NCI-H1930 (cell line): ENCODE data around the gene SYCN.

Experiments
- DNase-seq, 2 experiments: peaks; one replicate each; lab custom pipeline; 2025; lab: John Stamatoyannopoulos, UW

SYCN gene

DNA sequence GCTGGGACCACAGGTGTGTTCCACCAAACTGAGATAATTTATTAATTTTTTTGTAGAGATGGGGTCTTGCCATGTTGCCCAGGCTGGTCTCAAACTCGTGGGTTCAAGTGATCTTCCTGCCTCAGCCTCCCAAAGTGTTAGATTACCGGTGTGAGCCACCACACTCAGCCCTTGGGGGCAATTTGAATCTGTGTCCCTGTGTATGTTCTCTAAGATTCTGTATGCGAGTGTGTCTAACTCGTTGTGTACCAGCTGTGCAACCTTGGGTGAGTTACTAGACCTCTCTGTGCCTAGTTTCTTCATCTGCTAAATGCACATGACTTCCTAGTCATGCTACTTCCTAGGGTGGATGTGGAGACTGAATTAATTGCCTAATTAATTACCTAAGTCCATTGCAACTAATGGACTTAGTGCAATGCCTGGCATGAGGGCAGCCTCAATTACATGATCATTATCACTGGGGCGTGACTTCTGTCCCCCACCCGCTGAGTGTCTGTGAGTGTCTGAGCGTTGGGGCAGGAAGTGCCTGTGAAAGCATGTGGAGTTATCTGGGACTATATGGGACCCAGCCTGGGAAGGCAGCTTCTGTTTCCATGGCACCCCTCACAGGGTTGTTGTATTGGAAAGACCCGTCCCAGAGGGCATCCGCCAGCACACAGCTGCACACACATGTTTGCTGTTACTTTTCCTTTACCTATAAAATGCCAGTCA lies 9.1 kb downstream of the SYCN start:
- DNase-seq: no peak

DNA sequence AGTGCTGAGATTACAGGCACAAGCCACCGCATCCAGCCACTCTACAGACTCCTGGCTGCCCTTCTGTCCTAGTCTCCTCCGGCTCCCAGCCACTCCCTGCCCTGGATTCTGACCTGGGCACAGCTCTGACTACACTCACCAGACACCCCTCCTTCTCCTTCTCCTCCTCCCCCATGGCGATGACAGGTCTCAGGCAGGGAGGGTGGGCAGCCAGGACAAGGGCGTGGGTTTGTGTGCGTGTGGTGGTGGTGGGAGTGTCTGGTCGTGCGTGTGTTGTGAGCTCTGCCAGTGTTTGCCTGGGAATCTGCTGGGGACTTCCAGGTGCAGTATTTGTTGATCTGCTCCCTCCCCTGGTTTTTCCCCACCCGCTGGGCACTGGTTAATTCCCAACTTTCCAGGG lies 10.3 kb downstream of the SYCN start:
- DNase-seq: no peak

DNA sequence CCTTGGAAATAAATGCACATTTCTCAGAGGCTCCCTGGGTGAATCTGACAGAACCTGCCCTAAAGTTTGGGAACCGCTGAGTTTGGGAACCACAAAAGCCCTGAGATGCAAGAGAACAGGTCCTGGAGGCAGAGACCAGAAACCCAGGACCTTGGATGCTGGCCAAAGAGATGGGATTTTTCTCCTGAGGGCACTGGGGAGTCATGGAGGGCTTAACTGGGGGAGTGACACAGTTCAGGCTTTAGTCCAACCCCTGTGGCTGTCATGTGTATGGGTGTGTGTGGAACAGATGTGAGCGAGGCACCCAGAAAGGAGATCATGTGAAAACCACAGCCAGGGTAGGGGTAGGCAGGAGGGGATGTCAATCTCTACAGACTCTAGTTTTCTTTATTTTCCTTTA lies 11.2 kb downstream of the SYCN start:
- no peak for DNase-seq

DNA sequence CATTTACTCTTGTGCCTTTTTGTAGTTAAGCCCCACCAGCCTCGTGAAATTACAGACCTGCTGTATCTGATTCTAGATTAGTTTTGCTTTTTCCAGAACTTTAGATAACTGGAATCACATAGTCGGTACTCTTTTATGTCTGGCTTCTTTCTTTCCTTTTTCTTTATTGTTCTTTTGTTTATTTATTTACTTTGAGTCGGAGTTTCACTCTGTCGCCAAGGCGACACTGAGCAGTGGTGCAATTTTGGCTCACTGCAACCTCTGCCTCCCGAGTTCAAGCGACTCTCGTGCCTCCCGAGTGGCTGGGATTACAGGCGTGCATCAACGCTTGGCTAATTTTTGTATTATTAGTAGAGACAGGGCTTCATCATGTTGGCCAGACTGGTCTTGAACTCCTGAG lies 13.3 kb downstream of the SYCN start:
- DNase-seq: no peak

DNA sequence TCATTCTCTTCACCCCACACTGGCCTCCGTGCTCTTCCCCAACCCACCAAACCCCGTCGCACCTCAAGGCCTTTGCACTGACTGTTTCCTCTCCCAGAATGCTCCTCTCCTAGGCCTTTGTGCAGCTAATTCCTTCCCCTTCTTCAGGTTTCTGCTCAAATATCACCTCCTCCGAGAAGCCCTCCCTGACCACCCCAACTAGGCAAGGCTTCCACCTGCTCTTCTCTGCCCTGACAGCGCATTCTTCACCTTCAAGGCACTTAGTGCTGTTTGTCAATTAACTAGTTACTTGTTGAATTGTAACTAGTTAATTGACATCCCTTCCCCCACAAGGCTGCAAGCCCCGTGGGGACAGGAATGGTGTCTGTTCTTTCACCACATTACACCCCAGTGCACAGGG lies 15.1 kb downstream of the SYCN start:
- DNase-seq: no peak

DNA sequence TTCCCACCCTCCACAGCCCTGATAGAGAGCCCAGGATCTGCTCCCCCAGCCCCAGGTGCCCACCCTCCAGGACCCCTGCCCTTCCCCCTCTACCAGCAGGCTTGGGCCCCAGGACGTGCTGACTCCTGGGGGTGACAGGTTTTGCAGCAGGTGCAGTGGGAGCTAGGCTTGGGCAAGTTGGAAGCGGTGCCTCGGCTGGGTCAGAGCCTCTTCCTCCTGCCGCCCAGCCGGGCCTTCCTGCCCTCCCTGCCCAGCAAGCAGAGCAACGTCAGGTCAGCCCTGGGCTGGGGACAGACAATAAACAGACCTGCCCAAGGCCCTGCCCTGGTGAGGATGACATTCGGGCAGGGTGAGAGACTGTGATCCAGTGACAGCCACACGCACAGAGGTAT lies 16.5 kb downstream of the SYCN start:
- DNase-seq: no peak

DNA sequence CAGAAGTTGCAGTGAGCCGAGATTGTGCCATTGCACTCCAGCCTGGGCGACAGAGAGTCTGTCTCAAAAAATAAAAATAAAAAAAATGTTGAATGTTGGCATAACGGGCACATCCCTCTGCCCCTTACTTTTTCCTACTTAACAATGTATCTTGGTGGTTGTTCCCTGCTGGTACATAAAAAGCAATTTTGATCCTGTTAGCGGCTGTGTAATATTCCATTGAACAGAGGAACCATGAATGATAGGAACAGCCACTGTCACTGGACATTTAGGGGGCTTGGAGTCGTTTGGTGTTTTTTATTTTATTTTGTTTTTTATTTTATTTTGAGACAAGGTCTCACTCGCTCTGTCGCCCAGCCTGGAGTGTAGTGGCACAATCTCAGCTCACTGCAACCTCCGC lies 17.7 kb downstream of the SYCN start:
- DNase-seq: no peak

DNA sequence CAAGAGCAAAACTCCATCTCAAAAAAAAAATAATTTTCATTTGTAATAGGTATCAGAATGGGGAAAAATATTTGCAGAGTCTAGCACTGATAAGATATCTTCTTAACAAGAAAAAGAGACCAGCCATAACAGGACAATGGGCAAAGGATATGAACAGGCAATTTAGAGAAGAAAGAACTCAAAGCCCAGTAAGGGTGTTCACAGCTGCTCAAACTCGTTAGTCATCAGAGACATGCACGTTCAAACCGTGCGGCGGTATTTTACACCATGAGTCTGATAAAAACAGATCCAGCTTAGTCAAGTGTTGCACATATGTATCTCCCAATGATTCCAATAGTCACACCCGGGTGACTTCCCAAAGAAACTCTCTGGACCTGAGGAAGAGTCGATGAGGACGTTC lies 21.0 kb downstream of the SYCN start:
- DNase-seq: no peak

DNA sequence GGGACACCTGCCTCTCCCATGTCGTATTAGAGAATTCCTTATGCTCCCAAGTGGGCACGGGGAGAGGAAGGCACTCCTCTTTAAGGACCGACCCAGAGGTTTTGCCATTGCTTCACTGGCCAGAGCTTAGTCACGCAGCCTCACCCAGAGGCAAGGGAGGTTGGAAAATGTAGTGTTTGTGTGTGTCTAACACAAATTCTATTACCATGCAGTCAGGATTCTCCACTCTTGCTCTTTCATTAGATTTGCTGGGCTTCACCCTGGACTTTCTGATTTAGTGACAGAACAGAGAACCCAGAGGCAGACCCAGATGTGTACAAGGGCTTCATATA lies 21.9 kb downstream of the SYCN start:
- no peak for DNase-seq

DNA sequence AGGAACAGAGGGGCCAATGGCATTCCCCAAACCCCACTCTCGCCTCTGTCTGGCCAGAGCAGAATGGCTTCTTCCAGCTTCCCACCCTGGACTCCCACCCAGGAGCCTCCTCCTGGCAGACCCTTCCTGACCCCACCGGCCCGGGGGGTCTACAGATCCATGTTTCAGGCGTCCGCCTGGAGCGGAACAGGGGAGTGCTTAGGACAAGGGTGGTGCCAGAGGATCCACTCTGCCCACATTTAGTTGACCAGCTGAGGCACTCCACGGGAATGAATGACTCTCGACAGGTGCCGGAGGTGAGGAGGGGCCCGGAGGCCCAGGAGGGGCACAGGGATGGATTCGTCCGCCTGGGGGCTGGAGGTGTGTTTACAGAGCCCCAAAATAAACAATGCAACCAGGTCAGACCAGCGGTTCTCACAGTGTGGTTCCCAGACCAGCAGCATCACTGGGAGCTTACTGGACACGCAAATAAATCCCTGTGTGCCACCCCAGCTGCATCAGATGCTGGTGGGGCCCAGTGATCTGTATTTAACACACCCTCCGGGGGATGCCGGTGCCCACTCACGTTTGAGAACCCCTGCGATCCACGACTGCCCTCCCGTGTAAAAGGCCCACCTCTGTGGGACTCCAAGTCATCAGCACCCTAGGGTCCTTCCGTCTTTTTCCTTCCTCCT lies 22.4 kb downstream of the SYCN start:
- DNase-seq: no peak

DNA sequence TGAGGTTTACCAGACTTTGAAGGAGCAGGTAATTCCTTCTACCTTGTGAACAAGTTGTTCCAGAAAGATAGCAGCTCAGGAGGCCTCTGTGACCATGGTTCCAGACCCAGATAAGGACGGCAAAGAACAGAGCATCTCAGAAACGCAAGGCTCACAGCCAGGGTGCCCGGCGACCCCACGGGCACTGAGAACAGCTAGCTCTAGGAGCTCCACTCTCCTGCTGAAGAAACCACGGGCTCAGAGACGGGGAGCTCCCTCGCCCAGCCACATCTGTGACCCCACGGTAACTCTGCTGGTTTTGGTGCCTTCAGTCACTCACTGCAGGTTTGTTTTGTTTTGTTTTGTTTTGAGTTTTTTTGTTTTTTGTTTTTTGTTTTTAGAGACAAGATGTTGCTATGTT lies 23.3 kb downstream of the SYCN start:
- DNase-seq: no peak

DNA sequence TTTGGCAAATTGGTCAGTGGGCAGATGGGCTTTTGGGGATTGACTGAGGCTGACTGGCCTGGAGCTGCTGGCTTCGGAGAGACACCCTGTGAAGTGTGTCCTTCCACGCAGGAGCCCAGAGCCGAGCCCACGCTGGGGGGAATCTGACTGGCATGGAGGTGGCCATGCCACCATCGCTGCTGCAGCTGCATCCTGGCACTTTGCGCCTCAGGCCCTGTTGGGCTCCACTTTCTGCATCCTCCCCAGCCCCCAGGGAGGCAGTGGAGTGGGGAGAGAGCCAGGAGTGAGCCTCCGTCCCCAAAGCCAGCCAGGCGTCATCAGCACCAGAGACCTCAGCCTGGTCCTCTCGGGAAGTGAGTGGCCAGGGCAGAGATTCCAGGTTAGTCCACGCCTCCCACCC lies 24.3 kb downstream of the SYCN start:
- DNase-seq: no peak

DNA sequence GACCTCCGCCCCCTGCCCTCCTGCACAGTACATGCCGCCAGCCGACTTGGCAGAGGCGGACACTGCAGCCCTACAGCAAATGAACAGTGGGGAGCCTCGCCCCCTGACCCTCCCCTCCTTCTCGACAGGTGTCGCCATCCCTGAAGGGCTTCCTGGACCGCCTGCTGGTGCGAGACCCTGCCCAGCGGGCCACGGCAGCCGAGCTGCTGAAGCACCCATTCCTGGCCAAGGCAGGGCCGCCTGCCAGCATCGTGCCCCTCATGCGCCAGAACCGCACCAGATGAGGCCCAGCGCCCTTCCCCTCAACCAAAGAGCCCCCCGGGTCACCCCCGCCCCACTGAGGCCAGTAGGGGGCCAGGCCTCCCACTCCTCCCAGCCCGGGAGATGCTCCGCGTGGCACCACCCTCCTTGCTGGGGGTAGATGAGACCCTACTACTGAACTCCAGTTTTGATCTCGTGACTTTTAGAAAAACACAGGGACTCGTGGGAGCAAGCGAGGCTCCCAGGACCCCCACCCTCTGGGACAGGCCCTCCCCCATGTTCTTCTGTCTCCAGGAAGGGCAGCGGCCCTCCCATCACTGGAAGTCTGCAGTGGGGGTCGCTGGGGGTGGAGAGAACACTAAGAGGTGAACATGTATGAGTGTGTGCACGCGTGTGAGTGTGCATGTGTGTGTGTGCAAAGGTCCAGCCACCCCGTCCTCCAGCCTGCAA lies 25.6 kb downstream of the SYCN start:
- DNase-seq: no peak

DNA sequence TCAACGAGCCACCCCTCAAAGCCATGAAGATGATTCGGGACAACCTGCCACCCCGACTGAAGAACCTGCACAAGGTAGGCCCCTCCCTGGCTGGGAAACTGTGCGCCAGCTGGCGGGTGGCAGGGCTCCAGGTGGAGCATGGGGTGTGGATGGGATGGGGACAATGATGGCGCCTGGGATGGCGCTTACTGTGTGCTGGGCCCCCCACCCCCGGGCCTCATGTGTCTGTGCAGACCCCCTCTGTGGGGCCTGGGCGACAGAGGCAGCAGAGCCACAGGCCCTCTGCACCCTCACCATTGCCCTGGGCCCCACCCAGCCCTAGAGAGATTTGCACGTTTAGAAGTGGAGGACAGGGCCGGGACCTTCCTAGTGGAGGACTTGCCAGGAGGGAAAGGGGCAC lies 26.3 kb downstream of the SYCN start:
- no peak for DNase-seq

DNA sequence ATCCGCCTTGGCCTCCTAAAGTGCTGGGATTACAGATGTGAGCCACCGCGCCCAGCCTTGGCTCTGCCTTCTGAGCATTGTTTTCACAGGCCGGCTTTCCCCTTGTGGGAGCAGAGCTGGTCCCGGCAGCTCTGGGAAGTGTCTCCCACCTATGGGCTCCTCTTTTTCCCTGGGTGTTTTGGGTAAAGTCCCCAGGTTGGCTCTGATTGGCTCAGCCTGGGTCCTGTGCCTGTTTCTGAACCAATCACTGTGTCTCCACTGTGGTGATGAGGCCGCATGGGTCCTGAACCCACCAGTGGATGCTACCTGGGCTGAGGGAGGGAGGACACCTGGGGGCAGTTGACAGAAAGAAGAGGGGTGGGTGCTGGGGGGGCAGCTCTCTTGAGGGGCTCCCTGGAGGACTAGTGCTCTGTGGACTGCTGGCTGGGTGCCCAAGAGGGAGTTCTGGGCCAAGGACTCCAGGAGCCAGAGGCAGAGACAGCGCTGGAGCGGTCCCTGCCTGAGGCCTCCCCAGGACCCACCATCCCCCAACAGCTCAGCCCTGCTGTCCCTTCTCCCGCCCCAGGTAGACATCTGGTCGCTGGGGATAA lies 26.9 kb downstream of the SYCN start:
- DNase-seq: no peak

DNA sequence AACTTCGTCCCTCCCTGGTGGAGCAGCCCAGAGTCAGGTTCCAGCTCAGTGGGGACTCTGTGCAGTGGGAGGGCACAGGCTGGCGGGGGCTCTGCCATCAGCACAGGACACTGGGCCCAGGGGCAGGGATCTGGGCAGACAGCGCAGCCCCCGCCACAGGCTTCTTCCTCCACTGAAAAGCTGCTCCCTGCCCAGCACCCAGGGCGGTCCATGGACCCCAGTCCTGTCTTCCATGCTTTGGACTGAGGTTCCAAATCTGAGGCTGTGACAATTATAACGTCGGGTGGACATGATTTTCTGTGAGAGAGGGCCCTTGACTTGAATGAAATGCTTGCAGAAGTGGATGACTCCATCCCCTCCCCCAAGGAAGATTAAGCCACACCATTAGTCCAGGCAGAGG lies 28.5 kb downstream of the SYCN start:
- DNase-seq: no peak

DNA sequence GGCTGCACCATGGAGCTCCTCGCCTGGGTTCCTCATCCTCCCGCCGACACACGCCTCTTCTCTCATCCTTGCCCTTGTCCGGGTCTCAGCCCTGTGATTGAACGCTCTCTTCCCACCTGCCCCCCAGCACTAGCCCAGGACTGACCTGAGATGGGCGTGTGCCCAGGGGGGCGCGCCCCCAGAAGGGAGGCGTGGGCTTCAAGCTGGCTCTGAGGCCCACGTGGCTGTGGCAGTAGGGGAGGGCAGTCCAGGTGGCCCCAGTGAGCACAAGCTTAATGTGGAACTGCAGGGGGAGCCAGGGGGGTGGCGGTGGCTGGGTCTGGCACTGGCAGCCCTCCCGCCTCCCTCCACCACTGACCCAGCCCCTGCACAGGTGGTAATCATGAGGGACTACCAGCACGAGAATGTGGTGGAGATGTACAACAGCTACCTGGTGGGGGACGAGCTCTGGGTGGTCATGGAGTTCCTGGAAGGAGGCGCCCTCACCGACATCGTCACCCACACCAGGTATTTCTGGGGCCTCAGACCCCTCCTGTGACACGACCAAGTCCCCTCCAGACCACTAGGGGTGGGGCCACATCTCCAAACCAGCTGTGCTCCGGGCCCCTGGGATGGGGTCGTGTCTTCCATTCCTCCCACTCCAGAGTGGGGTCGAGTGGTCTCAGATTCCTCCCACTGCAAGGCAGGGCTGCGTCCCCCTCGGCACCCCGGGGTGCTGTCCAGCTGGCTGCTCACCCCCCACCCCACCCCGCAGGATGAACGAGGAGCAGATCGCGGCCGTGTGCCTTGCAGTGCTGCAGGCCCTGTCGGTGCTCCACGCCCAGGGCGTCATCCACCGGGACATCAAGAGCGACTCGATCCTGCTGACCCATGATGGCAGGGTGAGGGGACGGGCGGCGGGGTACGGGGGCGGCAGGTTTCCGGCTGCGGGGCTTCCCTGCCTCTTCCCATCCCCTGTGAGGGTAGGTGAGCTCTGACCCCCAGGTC lies 29.2 kb downstream of the SYCN start:
- DNase-seq: no peak

DNA sequence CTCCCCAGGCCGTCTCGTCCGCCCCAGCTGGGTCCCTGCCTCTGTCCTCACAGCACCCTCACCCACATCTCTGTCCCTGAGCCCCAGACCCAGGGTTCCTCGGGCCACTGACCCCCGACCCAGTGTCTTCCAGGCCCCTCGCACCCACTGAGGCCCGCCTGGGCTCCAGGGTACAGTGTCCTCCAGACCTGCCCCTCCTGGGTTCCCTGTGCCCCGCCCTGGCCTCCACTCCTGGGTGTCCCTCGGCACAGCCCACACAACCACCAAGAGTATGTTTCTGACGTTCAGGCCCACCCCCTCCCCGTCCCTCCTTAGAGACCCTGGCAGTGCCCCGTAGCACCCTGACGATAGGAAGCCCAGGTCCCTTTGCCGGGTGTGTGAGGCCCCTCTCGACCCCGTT lies 29.9 kb downstream of the SYCN start:
- DNase-seq: no peak

DNA sequence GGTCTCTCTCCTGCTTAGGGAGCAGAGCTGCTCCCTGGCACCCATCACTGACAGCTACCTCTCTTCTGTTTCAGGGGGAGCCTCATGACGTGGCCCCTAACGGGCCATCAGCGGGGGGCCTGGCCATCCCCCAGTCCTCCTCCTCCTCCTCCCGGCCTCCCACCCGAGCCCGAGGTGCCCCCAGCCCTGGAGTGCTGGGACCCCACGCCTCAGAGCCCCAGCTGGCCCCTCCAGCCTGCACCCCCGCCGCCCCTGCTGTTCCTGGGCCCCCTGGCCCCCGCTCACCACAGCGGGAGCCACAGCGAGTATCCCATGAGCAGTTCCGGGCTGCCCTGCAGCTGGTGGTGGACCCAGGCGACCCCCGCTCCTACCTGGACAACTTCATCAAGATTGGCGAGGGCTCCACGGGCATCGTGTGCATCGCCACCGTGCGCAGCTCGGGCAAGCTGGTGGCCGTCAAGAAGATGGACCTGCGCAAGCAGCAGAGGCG lies 30.5 kb downstream of the SYCN start:
- DNase-seq: no peak

DNA sequence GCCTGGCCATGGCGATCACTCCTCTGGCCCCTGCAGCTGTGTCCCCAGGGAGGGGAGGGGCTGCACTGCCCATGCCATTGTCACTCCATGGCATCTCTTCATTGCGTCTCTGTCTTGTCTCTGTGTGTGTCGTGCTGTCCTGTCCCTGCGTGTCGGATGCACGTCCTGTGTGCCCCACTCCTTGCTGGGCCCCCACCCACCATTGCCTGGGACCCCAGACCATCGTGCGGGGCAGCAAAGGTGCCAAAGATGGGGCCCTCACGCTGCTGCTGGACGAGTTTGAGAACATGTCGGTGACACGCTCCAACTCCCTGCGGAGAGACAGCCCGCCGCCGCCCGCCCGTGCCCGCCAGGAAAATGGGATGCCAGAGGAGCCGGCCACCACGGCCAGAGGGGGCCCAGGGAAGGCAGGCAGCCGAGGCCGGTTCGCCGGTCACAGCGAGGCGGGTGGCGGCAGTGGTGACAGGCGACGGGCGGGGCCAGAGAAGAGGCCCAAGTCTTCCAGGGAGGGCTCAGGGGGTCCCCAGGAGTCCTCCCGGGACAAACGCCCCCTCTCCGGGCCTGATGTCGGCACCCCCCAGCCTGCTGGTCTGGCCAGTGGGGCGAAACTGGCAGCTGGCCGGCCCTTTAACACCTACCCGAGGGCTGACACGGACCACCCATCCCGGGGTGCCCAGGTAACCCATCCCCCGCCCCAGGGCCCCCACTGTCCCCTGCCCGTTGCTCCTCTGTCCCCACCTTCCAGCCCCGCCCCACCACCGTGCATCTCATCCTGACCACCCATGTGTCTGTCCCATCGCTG lies 31.2 kb downstream of the SYCN start:
- DNase-seq: no peak
